ENCODE data around the gene MYO1E.

MYO1E gene

GRCh38 chr15:59222906-59223550 is 149.6 kb downstream of the MYO1E start:
- DNase-seq (ENCODE audit: extremely low spot score): no peak
- CTCF ChIA-PET: no interaction called here
- TF ChIP-seq FOXM1 (IDR thresholded peaks at IDR 0.05; ENCODE audit: borderline replicate concordance): no peak
- TF ChIP-seq FOXA1 (IDR thresholded peaks at IDR 0.05): no peak
- no peak for TF ChIP-seq SUZ12 (IDR thresholded peaks at IDR 0.05)
- no peak for TF ChIP-seq BHLHE40 (IDR thresholded peaks at IDR 0.05; ENCODE audit: borderline replicate concordance)
- no peak for TF ChIP-seq HDGF (IDR thresholded peaks at IDR 0.05; ENCODE audit: borderline replicate concordance)
- TF ChIP-seq L3MBTL2 (conservative IDR thresholded peaks at IDR 0.05): no peak
- no peak for TF ChIP-seq ELF4 (IDR thresholded peaks at IDR 0.05)
- TF ChIP-seq LEF1 (IDR thresholded peaks at IDR 0.05; ENCODE audit: borderline replicate concordance): no peak
- no peak for TF ChIP-seq FOXK2 (IDR thresholded peaks at IDR 0.05)
- TF ChIP-seq NFRKB (IDR thresholded peaks at IDR 0.05): no peak
- TF ChIP-seq, protein P1, sequence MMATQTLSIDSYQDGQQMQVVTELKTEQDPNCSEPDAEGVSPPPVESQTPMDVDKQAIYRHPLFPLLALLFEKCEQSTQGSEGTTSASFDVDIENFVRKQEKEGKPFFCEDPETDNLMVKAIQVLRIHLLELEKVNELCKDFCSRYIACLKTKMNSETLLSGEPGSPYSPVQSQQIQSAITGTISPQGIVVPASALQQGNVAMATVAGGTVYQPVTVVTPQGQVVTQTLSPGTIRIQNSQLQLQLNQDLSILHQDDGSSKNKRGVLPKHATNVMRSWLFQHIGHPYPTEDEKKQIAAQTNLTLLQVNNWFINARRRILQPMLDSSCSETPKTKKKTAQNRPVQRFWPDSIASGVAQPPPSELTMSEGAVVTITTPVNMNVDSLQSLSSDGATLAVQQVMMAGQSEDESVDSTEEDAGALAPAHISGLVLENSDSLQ (IDR thresholded peaks at IDR 0.05): no peak
- no peak for TF ChIP-seq CTBP1 (IDR thresholded peaks at IDR 0.05; ENCODE audit: borderline replicate concordance)
- TF ChIP-seq ZNF384 (IDR thresholded peaks at IDR 0.05): no peak
- no peak for TF ChIP-seq TARDBP (IDR thresholded peaks at IDR 0.05)
- no peak for TF ChIP-seq ARNT (IDR thresholded peaks at IDR 0.05)
- no peak for TF ChIP-seq SP1 (IDR thresholded peaks at IDR 0.05)
- POLR2A ChIA-PET: no interaction called here

DNA sequence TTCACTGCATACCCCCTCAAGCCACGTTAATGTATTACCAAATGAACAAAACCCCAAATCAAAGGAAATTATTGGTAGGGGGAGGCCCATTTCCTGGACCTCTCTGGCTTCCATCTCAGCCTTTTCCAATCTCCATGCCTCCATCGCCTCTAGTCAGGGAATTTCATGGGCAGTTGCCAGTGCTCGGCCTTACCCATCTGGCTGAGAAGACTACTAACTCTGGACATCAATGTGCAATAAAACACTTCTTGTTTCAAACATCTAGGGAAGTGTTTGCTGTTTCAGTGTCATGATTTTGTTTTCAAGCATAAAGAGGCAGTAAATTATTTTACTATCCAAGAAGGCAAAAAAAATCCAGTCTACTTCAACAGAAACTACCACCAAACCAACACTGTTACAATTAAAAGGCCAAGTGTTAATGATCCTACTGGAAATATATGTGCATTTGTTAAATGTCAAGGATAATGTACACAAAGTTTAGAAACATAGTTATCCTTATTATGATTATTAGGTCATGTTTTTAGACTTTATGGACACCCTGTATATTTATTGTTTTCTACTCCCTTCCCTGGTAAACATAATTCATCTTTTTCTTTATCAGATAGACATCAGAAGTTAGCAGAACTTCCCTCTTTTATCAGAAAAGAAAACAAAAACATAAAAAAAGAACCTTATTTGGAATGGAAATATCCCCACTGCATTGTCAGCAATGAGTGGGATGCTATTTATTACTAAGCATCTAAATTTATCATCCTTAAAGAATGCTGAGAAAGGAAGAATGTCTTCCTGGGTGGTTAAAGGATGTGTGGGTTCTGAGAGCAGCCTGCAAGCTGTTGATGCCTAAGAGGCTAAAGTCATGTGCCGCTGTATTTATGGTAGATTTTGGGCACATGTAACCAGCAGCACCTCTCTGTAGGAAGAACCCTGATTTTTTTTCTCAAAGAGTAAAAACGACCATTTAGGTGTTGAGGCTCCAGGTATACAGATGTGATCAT is 150.9 kb downstream of the MYO1E start:
- ChIA-PET POLR2A (no interaction called here), CTCF (no interaction called here)
- DNase-seq (ENCODE audit: extremely low spot score): no peak
- TF ChIP-seq SP1 (IDR thresholded peaks at IDR 0.05): no peak
- no peak for TF ChIP-seq LEF1 (IDR thresholded peaks at IDR 0.05; ENCODE audit: borderline replicate concordance)
- no peak for TF ChIP-seq ARNT (IDR thresholded peaks at IDR 0.05)
- TF ChIP-seq HDGF (IDR thresholded peaks at IDR 0.05; ENCODE audit: borderline replicate concordance): no peak
- TF ChIP-seq NFRKB (IDR thresholded peaks at IDR 0.05): no peak
- TF ChIP-seq ELF4 (IDR thresholded peaks at IDR 0.05): no peak
- no peak for TF ChIP-seq TARDBP (IDR thresholded peaks at IDR 0.05)
- TF ChIP-seq L3MBTL2 (conservative IDR thresholded peaks at IDR 0.05): no peak
- TF ChIP-seq CTBP1 (IDR thresholded peaks at IDR 0.05; ENCODE audit: borderline replicate concordance): no peak
- no peak for TF ChIP-seq FOXA1 (IDR thresholded peaks at IDR 0.05)
- TF ChIP-seq, protein P1 (IDR thresholded peaks at IDR 0.05): no peak
- no peak for TF ChIP-seq BHLHE40 (IDR thresholded peaks at IDR 0.05; ENCODE audit: borderline replicate concordance)
- no peak for TF ChIP-seq ZNF384 (IDR thresholded peaks at IDR 0.05)
- no peak for TF ChIP-seq FOXK2 (IDR thresholded peaks at IDR 0.05)
- no peak for TF ChIP-seq SUZ12 (IDR thresholded peaks at IDR 0.05)
- TF ChIP-seq FOXM1 (IDR thresholded peaks at IDR 0.05; ENCODE audit: borderline replicate concordance): no peak

- DNase-seq (ENCODE audit: extremely low spot score): no peak
- TF ChIP-seq, protein P1 (IDR thresholded peaks at IDR 0.05): no peak
- ChIA-PET POLR2A (no interaction called here), CTCF (no interaction called here)
These were observed 154.0 kb downstream of the MYO1E start for GRCh38 chr15:59218710-59219109.

DNA sequence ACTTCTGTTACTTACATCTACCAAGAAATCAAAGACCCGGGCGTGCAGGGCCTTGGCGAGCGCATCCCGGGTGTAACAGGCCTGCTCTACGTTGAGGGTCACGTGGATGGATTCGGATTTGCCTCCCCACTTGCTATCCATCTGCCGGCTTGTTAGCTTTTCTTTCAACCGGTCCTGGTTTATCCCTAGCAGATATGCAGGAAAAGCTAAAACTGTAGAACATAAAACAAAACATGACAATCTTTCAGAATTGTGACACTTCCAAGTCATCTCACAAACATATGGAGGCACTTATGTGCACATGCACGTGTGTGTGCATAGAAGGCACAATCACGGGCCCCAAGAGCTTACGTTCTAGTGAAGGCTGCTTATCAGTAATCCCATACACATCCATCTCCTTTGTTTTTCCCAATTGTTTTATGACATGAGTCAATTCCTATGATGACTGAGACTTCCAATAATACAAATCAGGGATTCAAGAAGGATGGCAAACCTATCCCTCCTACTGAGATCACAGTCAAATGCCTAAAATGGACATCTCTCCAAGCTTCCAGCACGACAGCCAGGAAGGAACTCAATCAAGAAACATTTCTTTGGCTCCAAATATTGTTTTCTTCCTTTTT is 154.7 kb downstream of the MYO1E start:
- ChIA-PET CTCF (no interaction called here), POLR2A (no interaction called here)
- DNase-seq (ENCODE audit: extremely low spot score): no peak
- no peak for TF ChIP-seq ELF4 (IDR thresholded peaks at IDR 0.05)
- TF ChIP-seq BHLHE40 (IDR thresholded peaks at IDR 0.05; ENCODE audit: borderline replicate concordance): no peak
- no peak for TF ChIP-seq ZNF384 (IDR thresholded peaks at IDR 0.05)
- TF ChIP-seq HDGF (IDR thresholded peaks at IDR 0.05; ENCODE audit: borderline replicate concordance): no peak
- no peak for TF ChIP-seq SP1 (IDR thresholded peaks at IDR 0.05)
- no peak for TF ChIP-seq L3MBTL2 (conservative IDR thresholded peaks at IDR 0.05)
- TF ChIP-seq SUZ12 (IDR thresholded peaks at IDR 0.05): no peak
- no peak for TF ChIP-seq ARNT (IDR thresholded peaks at IDR 0.05)
- TF ChIP-seq FOXA1 (IDR thresholded peaks at IDR 0.05): no peak

DNA sequence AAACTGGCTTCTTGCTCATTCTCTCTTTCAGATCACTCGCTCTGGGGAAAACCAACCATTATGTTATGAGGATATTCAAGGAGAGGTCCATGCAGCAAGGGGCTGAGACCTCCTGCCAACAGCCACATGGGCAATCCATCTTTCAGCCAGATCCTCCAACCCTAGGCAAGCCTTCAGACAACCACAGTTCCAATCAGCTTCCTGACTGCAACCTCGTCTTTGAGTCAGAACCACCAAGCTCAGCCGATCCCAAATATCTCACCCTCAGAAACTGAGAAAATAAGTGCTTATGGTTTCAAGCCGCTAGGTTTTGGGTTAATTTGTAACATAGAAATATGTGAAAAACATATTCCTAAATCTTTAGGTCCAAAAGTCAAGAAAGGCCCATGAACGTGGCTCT is 155.8 kb downstream of the MYO1E start:
- CTCF ChIA-PET: no interaction called here
- TF ChIP-seq ARNT (IDR thresholded peaks at IDR 0.05): no peak
- TF ChIP-seq ZNF384 (IDR thresholded peaks at IDR 0.05): no peak
- no peak for TF ChIP-seq FOXK2 (IDR thresholded peaks at IDR 0.05)
- TF ChIP-seq LEF1 (IDR thresholded peaks at IDR 0.05; ENCODE audit: borderline replicate concordance): no peak
- no peak for TF ChIP-seq FOXM1 (IDR thresholded peaks at IDR 0.05; ENCODE audit: borderline replicate concordance)
- TF ChIP-seq BHLHE40 (IDR thresholded peaks at IDR 0.05; ENCODE audit: borderline replicate concordance): no peak
- TF ChIP-seq L3MBTL2 (conservative IDR thresholded peaks at IDR 0.05): no peak
- TF ChIP-seq NFRKB (IDR thresholded peaks at IDR 0.05): no peak
- no peak for DNase-seq (ENCODE audit: extremely low spot score)
- POLR2A ChIA-PET: no interaction called here

Measured in HEK293T (cell line).